Central memory CD8-positive, alpha-beta T cell (primary cell): Measurements from ENCODE around the gene LARP4.
"Not testable (repeated sequence)": the region's sequence is repeated elsewhere in the genome, so short reads cannot be mapped to it uniquely, and the experiment has no call there.

Experiments
- ATAC-seq: fragments of 150-1000 bp; cut with Tn5 transposase; replicated peaks from 2 replicates; pipeline ENCODE4 v1.10.0; 2022; ENCODE audit warnings: mild to moderate bottlenecking, moderate FRiP score, moderate number of reproducible peaks; ENCODE audit not compliant: poor library complexity, severe bottlenecking; ENCODE audit errors: extremely low read depth
- DNase-seq, 2 donors: peaks; one replicate each; pipeline ENCODE4 v3.0.0; 2021; ENCODE audit warnings: low spot score in 2 of 2
- H3K27ac Mint-ChIP-seq: one replicate; pipeline ENCODE4 v1.8.0; 2022; ENCODE audit warnings: low read depth, mild to moderate bottlenecking, moderate library complexity, mixed read lengths
- H3K27me3 Mint-ChIP-seq: one replicate; pipeline ENCODE4 v1.8.0; 2022; ENCODE audit warnings: mixed read lengths
- H3K36me3 Mint-ChIP-seq: one replicate; pipeline ENCODE4 v1.8.0; 2022; ENCODE audit warnings: mild to moderate bottlenecking, moderate library complexity, mixed read lengths; ENCODE audit not compliant: insufficient read depth
- H3K4me1 Mint-ChIP-seq: one replicate; pipeline ENCODE4 v1.8.0; 2022; ENCODE audit warnings: mixed read lengths
- H3K4me3 Mint-ChIP-seq: one replicate; pipeline ENCODE4 v1.8.0; 2022; ENCODE audit warnings: mild to moderate bottlenecking, moderate library complexity, mixed read lengths
- H3K9me3 Mint-ChIP-seq: one replicate; pipeline ENCODE4 v1.8.0; 2022; ENCODE audit warnings: mixed read lengths

The LARP4 gene

DNA sequence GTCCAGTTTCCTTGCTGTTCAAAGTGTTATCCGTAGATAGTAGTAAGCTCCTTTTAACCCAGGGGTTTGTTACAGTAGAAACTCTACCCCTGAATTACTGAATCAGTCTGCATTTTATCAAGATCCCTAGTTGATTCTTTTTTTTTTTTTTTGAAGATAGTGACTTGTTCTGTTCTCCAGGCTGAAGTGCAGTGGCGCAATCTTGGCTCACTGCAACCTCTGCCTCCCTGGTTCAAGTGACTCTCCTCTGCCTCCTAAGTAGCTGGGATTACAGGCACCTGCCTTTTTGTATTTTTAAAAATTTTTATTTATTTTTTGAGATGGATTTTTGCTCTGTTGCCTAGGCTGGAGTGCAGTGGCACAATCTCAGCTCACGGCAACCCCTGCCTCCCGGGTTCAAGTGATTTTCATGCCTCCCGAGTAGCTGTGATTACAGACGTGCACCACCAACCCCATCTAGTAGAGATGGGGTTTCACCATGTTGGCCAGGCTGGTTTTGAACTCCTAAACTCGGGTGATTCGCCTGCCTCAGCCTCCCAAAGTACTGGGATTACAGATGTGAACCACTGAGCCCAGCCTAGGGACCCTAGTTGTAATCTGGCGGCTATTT, 10.5 kb downstream of the LARP4 start:
- Mint-ChIP-seq H3K36me3 (peaks cover 7% of the 10 kb centered on the region), H3K27ac (no peak overlapping the region), H3K9me3 (no peaks in the 10 kb centered on the region), H3K27me3 (no peaks in the 10 kb centered on the region), H3K4me3 (no peak overlapping the region), H3K4me1 (peaks cover 20% of the 10 kb centered on the region)
- DNase-seq = no peak
- ATAC-seq = no peak

GRCh38 chr12:50415899-50416479, 15.3 kb downstream of the LARP4 start:
- no peak for DNase-seq
- Mint-ChIP-seq H3K36me3 (peaks cover 7% of the 10 kb centered on the region), H3K9me3 (no peaks in the 10 kb centered on the region), H3K4me1 (peaks cover 35% of the 10 kb centered on the region), H3K27me3 (no peaks in the 10 kb centered on the region), H3K27ac (no peak overlapping the region), H3K4me3 (no peak overlapping the region)
- ATAC-seq = no peak

DNA sequence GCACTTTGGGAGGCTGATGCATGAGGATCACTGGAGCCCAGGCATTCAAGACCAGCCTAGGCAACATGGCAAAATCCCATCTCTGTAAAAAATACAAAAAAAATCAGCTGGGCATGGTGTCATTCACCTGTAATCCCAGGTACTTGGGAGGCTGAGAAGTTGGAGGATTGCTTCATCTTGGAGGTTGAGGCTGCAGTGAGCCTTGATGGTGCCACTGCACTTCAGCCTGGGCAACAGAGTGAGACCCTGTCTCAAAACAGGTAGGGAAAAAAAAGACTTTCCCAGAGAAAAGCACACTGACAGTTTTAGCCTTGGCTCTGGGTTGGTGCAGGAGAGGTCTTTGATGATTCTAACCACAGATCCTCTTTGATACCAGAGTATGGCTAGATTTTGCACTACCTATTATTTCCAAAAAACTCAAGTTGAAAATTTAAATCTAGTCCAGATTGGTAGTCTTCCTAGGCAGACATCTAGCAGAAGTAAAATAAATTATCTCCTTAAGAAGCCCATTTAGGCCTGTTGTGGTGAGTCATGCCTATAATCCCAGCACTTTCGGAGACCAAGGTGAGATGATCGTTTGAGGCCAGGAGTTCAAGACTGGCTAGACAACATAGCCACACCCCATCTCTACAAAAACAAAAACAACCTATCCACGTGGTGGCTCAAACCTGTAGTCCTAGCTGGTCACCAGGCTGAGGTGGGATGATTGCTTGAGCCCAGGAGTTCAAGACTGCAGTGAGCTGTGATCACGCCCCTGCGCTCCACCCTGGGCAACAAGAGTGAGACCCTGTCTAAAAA, 18.6 kb downstream of the LARP4 start:
- peak overlapping the region; percentile 6 for H3K27ac Mint-ChIP-seq

DNA sequence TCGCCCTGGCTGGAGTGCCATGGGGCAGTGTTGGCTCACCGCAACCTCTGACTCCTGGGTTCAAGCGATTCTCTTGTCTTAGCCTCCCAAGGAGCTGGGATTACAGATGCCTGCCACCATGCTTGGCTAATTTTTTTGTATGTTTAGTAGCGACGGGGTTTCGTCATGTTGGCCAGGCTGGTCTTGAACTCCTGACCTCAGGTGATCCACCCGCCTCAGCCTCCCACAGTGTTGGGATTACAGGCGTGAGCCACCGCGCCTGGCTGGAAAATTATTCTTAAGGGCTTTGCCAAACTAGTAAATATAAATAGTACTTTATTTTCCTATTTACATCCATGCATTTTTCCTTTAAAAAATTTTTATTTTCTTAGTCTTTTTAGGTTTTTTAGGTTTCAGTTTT, 22.2 kb downstream of the LARP4 start:
- H3K27me3 Mint-ChIP-seq, H3K36me3 Mint-ChIP-seq, H3K9me3 Mint-ChIP-seq, DNase-seq, H3K27ac Mint-ChIP-seq, H3K4me3 Mint-ChIP-seq, ATAC-seq: not testable (repeated sequence)
- peaks cover 26% of the 10 kb centered on the region for H3K4me1 Mint-ChIP-seq

More for the DNA sequence above, 18.6 kb downstream of the LARP4 start:
- Mint-ChIP-seq H3K27me3 (no peaks in the 10 kb centered on the region), H3K4me1 (peaks cover 25% of the 10 kb centered on the region), H3K4me3 (no peak overlapping the region), H3K36me3 (peaks cover 11% of the 10 kb centered on the region), H3K9me3 (no peaks in the 10 kb centered on the region)
- DNase-seq (no peak), ATAC-seq (no peak)

- not testable (repeated sequence) for H3K27ac Mint-ChIP-seq, H3K36me3 Mint-ChIP-seq, DNase-seq, ATAC-seq, H3K9me3 Mint-ChIP-seq, H3K4me3 Mint-ChIP-seq, H3K27me3 Mint-ChIP-seq
- peaks cover 26% of the 10 kb centered on the region for H3K4me1 Mint-ChIP-seq
Measured at GRCh38 chr12:50423342-50423741, 22.7 kb downstream of the LARP4 start.

GRCh38 chr12:50425589-50426258, 25.0 kb downstream of the LARP4 start:
- no peak for DNase-seq
- ATAC-seq = no peak
- H3K4me3 Mint-ChIP-seq = no peak overlapping the region
- peak overlapping the region; percentile 47 for H3K27ac Mint-ChIP-seq
- peaks cover 26% of the 10 kb centered on the region for H3K36me3 Mint-ChIP-seq
- no peaks in the 10 kb centered on the region for H3K27me3 Mint-ChIP-seq
- H3K4me1 Mint-ChIP-seq = peaks cover 12% of the 10 kb centered on the region
- H3K9me3 Mint-ChIP-seq = no peaks in the 10 kb centered on the region

GRCh38 chr12:50431656-50432055, 31.0 kb downstream of the LARP4 start:
- not testable (repeated sequence) for H3K4me3 Mint-ChIP-seq, H3K9me3 Mint-ChIP-seq, H3K27ac Mint-ChIP-seq, ATAC-seq, H3K4me1 Mint-ChIP-seq, DNase-seq, H3K27me3 Mint-ChIP-seq
- peaks cover 55% of the 10 kb centered on the region for H3K36me3 Mint-ChIP-seq

- no peak overlapping the region for H3K27ac Mint-ChIP-seq
Measured at GRCh38 chr12:50440288-50440687, 39.6 kb downstream of the LARP4 start.

GRCh38 chr12:50441763-50442162, 41.1 kb downstream of the LARP4 start:
- no peaks in the 10 kb centered on the region for H3K4me1 Mint-ChIP-seq
- ATAC-seq (no peak), DNase-seq (no peak)
- H3K4me3 Mint-ChIP-seq = no peak overlapping the region
- H3K27ac Mint-ChIP-seq = no peak overlapping the region
- no peaks in the 10 kb centered on the region for H3K9me3 Mint-ChIP-seq
- H3K27me3 Mint-ChIP-seq = no peaks in the 10 kb centered on the region
- peaks cover 49% of the 10 kb centered on the region for H3K36me3 Mint-ChIP-seq

More at GRCh38 chr12:50440288-50440687, 39.6 kb downstream of the LARP4 start:
- ATAC-seq = no peak
- H3K4me1 Mint-ChIP-seq = no peaks in the 10 kb centered on the region
- no peaks in the 10 kb centered on the region for H3K27me3 Mint-ChIP-seq
- H3K4me3 Mint-ChIP-seq = no peak overlapping the region
- DNase-seq = no peak
- H3K36me3 Mint-ChIP-seq = peaks cover 55% of the 10 kb centered on the region
- H3K9me3 Mint-ChIP-seq = no peaks in the 10 kb centered on the region

- H3K27ac Mint-ChIP-seq = peak overlapping the region; percentile 47
- DNase-seq (no peak), ATAC-seq (no peak)
- peaks cover 51% of the 10 kb centered on the region for H3K36me3 Mint-ChIP-seq
- H3K27me3 Mint-ChIP-seq = no peaks in the 10 kb centered on the region
- no peak overlapping the region for H3K4me3 Mint-ChIP-seq
- no peaks in the 10 kb centered on the region for H3K9me3 Mint-ChIP-seq
- H3K4me1 Mint-ChIP-seq = no peaks in the 10 kb centered on the region
Measured at GRCh38 chr12:50442178-50442908, 41.7 kb downstream of the LARP4 start.

DNA sequence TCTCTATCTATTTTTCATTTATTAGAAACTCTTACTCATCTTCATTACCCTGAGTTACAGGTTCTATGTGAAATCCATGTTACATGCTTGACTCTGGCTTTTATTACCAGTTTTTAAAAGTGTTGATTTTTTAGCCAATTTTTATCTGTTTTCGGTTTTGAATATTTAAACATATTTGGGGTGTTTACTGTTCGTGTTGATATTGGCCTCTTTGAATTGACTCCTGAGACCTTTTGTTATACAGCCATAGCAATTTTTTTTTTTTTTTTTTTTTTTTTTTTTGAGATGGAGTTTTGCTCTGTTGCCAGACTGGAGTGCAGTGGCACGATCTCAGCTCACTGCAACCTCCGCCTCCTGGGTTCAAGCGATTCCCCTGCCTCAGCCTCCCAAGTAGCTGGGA, 49.0 kb downstream of the LARP4 start:
- not testable (repeated sequence) for ATAC-seq, H3K27me3 Mint-ChIP-seq, H3K4me3 Mint-ChIP-seq, H3K9me3 Mint-ChIP-seq, H3K4me1 Mint-ChIP-seq, H3K27ac Mint-ChIP-seq, DNase-seq
- peaks cover 33% of the 10 kb centered on the region for H3K36me3 Mint-ChIP-seq

DNA sequence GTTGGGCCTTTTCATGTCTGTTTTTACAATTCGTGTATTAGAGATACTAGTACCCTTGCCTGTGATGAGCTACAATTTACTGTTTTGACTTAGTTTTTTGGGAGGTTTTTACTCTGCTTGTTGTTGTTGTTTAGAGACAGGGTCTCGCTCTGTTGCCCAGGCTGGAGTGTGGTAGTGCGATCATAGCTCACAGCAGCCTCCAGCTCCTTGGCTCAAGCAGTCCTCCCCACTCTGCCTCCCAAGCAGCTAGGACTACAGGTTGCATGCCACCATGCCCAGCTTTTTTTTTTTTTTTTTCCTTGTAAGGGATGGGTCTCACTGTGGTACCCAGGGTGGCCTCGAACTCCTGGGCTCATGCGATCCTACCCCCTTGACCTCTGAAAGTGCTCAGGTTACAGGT, 52.1 kb downstream of the LARP4 start:
- Mint-ChIP-seq H3K9me3 (no peaks in the 10 kb centered on the region), H3K27me3 (no peaks in the 10 kb centered on the region), H3K4me1 (peaks cover 5% of the 10 kb centered on the region), H3K36me3 (peaks cover 34% of the 10 kb centered on the region), H3K4me3 (no peak overlapping the region), H3K27ac (peak overlapping the region; percentile 56)
- ATAC-seq (no peak), DNase-seq (no peak)
